Omental fat pad (tissue), 4 donors: ENCODE data around the gene TANGO2. TPM values are rescaled to one million over a fixed set of nuclear protein-coding genes. Genes with fewer than 3 reads are reported as not detected.

Experiments used
- ATAC-seq: fragments of 150-250 bp; one replicate; pipeline ENCODE4 v1.9.1; 2016; ENCODE audit warnings: mild to moderate bottlenecking, moderate library complexity; ENCODE audit not compliant: low FRiP score
- DNase-seq: peaks from one replicate; pipeline ENCODE4 v3.0.0-alpha.2; 2019; ENCODE audit warnings: low spot score
- total RNA-seq, 4 donors: library from RNA; depleted of rRNA; stranded (reverse); fragments of >200 nt; gene quantifications; one replicate each; pipeline ENCODE4 v1.1.0, GENCODE V29; 2016
- TF ChIP-seq, protein P1 (sequence below), 3 donors: fragments of 450-650 bp; IDR thresholded peaks; one replicate each; pipeline ENCODE4 v1.5.1; 2016 to 2017; ENCODE audit warnings: antibody characterized with exemption in 3 of 3, mild to moderate bottlenecking in 3 of 3, moderate library complexity in 2 of 3

Gene TANGO2
- total RNA-seq, 4 donors from 2014 or later, result 35.3 to 48.4 (median 37.9) TPM

DNA sequence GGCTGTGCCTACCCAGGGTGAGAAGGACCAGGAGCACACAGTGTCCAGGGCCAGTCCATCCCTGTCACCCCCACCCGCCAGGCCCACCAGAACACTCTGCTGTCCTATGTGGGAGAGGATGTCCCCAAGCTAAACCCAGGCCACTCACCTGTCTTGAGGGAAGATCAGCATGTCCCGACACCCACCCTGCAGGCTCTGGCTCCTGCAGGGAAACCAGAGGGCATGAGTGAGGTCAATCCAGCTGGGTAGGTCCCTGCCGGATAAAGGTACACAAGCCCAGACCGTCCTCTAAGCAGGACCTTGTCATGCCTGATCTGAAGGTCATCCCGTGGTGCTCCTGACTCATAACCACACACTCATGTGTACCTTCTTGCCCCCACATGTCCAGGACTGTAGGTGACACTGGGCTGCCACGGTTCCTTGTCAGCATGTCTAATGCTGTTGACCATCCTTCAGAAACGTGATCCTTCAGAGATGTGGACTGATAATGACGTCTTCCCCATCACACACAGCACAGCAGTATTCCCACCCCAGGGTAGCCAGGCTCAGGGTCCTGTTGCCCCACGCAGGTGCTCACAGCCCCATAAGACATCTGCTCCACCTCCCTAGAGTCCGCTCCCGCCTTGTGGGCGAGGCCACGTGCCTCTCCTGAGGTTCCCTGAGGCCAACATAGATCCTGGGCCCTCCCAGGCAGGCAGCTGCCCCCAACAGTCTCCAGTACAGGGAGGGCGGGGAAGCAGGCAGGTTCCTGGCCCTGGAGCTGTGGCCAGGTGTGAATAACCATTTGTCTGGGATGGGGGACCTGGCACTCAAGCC is 10.4 kb upstream of the TANGO2 start:
- ATAC-seq (no peak), DNase-seq (no peak)
- TF ChIP-seq, protein P1, sequence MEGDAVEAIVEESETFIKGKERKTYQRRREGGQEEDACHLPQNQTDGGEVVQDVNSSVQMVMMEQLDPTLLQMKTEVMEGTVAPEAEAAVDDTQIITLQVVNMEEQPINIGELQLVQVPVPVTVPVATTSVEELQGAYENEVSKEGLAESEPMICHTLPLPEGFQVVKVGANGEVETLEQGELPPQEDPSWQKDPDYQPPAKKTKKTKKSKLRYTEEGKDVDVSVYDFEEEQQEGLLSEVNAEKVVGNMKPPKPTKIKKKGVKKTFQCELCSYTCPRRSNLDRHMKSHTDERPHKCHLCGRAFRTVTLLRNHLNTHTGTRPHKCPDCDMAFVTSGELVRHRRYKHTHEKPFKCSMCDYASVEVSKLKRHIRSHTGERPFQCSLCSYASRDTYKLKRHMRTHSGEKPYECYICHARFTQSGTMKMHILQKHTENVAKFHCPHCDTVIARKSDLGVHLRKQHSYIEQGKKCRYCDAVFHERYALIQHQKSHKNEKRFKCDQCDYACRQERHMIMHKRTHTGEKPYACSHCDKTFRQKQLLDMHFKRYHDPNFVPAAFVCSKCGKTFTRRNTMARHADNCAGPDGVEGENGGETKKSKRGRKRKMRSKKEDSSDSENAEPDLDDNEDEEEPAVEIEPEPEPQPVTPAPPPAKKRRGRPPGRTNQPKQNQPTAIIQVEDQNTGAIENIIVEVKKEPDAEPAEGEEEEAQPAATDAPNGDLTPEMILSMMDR (IDR thresholded peaks at IDR 0.05), result no peak

DNA sequence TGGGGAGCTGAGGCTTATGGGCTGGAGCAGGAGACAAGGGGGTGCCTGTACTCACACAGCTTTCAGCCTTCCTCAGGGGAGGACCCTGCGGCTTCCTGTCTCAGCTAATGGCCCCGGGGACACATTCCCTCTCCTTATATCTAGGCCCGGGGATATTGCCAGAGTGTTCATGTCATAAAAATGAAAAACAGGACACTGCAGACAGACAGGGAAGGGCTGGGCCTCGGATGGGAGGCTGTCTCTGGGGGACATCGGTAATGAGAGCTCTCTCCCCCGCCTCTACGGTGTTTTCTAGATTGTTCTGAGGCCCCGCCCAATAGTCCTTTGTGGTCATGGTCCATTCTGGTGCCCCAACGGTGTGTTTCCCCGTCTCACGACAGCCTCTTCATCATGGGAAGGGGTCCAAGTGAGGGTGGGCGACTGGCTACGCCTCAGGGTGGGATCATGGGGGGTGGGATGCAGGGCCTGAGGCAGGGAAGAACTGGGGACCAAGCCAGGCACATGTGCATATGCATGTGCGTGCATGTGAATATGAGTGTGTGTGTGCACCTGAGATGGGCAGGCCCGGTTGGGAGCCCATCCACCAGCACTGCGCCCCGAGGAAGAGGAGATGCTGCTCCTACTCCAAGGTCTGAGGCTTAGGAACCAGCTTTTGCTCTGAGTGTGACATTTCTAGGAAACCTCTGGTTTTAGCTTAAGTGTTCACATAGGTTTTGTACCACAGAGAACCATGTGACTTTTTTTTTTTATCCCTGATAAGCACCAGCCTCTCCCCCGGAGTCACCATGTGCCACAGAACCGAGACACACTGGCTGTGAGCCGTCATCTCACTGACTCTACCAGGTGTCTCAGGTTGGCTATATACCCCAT is 9.6 kb upstream of the TANGO2 start:
- TF ChIP-seq, protein P1 (IDR thresholded peaks at IDR 0.05), result no peak
- no peak for ATAC-seq
- no peak for DNase-seq

DNA sequence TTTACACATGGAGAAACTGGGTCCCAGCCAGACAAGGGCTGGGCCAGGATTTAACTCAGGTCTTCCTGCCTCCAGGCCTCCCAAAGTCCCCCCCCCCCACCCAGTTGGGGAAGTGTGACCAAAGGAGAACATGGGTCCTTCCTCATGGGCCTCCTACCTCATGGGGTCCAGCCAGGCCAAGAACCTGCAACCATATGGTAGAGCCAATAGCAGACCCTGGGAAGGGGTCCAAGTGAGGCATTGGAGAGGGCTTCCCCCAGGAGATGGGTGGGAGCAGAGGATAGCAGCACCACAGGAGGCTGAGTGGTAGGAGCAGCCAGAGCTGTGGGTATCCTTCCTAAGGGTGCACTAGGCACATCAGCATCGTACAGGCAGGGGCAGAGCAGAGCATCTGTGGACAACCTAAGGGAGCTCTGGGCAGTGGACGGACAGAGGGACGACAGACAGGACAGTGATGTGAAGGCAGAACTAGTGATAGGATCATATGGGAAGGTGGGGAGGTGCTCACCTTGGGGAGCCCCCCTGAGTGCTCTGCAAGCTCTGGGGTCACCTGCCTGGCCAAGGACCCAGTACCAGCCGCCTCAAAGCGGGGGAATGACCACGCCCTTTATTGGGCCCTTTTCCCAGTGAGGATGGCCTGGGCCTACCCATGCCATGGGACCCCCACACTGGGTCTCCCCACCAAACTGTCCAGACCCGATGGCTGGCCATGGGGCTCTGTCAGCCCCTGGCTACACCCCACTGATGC is 8.7 kb upstream of the TANGO2 start:
- TF ChIP-seq, protein P1 (IDR thresholded peaks at IDR 0.05), result no peak

DNA sequence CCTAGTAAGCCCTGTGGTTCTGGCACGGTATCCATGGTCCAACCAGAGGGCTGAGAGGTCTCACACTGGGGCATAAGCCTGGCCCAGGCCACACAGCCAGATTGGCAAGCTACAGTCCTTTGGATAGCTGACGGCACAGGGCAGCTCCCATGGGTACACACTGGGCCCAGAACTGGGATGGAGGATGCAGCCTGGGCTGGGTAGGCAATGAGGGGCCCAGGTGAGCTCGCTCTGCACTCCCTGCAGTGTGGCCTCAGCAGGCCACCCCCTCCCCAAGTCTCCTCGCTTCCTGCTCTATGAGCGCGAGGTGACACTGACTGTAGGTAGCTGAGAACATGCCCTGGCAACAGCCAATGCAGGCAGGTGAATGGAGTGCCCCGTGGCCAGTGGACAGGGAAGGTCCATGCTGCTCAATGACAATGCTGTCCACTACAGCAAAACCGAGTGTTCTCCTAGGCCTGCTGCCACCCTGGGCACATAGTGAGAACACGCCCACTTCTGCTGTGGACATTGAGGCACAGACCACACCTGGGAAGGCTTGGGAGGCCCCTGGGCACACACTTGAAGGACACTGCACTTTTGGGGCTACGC is 8.1 kb upstream of the TANGO2 start:
- ATAC-seq, result no peak
- no peak for DNase-seq
- TF ChIP-seq, protein P1 (IDR thresholded peaks at IDR 0.05), result no peak

More for the DNA sequence above, 8.7 kb upstream of the TANGO2 start:
- ATAC-seq (no peak), DNase-seq (no peak)

DNA sequence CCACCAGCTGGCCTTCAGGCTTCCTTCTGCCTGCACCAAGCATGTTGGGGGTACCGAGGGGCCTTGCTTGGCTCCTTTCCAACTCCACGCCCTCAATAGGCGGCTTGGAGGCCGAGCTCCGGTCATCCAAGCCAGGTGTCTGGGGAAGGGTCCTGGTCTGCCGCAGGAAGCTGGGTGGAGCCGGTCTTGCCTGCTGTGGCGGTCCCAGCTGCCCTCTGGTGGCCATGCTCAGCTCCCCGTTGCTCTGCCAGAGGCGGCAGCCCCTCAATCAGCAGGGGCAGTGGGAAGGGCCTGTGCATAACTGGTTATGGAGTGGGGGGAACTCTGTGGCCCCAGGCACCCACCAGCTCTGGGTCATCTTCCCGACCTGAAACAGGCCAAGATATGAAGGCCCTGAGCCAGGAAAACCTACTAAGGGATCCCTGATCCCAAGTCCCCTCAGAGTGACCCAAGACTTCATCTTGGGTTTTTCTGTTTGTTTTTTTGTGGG is 7.5 kb upstream of the TANGO2 start:
- ATAC-seq (no peak), DNase-seq (no peak)
- TF ChIP-seq, protein P1 (IDR thresholded peaks at IDR 0.05), result peak in 1 of 3 donors; percentile 37

DNA sequence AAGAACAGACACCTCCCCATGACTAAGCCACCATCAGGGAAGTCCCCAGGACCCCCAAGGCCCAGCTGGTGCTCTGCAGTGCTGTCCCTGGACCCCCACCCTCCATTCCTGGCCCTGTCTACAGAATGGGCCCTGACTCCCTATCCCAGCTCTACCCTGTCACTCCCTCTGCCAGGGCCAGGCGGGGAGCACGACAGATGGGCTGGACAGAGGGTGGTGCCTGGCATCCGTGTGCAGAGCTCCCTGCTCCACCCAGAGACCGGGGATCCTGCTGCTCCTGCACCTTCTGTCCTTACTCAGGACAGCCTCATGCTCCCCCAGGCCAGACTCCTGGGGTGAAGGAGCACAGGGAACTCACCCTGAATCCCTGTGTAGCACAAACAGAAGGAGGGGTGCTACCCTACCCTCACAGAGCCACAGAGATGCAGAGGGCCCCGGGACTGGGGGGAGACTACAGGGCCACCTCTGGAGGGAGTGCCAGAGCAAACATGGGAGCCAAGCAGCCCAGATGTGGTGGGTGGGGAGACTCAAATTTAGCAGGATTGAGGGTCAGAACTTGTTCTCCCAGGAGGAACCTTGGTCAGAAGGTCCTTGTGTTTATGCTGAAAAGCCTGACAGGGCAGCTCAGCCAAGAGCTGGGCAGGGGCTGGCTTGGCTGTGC is 6.3 kb upstream of the TANGO2 start:
- no peak for DNase-seq
- TF ChIP-seq, protein P1 (IDR thresholded peaks at IDR 0.05), result no peak
- no peak for ATAC-seq
